Right kidney (tissue), 1 donor: Measurements from ENCODE around the gene RFX2.
"Not testable (repeated sequence)": the region's sequence is repeated elsewhere in the genome, so short reads cannot be mapped to it uniquely, and the experiment has no call there.

Experiments
- DNase-seq: peaks from one replicate; pipeline ENCODE4 v3.0.0-alpha.2; 2016

RFX2 gene

DNA sequence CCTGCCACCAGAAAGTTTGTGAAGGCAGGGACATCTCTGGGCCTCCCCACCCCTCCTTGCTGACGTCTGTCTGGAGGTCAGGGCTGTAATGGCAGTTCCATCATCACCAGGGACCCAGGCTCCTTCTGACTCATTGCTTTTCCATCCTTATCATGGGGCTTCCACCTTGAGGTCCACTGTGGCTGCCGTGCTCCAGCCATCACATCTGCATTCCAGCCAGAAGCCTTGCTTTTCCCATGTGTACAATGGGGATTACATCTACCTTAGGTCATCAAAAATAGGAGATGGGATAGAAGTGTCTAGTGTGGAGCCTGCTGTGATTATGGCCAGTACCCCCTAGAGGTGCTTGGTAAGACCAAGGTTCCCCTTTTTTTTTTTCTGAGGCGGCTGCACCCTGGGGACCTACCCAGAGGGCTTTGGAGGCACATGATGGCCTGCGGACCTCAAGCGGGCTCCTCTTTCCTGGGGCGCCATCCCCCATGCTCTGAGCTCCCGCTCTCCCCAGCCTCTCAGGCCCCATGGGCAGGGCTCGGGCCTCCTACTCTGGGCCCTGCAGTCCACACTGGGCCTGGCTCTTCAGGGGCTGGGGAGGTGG is 119.0 kb downstream of the RFX2 start:
- no peak for DNase-seq

DNA sequence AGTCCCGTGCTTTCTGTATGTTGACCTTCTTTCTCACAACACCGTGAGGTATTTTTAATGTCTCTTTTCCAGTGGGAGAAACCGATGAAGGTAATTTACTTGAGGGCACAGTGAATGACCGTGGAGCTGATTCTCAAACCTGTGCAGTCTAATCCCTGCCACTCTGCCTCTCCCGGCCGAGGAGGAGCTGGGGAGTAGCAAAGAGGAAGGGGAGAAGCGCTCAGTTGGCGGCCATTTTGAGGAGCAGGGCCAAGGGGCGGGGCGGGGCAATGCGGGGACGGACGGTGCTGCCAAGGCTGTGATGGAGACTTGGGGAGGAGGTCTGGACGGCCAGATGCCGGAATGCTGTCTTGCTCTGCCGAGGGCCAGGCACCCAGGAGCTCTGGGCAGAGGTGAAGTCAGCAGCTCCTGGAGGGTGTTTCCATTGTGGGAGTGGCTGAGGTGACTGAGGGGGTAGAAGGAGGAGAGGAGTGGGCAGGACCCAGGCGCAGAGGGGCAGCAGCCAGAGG is 120.0 kb downstream of the RFX2 start:
- DNase-seq = no peak

DNA sequence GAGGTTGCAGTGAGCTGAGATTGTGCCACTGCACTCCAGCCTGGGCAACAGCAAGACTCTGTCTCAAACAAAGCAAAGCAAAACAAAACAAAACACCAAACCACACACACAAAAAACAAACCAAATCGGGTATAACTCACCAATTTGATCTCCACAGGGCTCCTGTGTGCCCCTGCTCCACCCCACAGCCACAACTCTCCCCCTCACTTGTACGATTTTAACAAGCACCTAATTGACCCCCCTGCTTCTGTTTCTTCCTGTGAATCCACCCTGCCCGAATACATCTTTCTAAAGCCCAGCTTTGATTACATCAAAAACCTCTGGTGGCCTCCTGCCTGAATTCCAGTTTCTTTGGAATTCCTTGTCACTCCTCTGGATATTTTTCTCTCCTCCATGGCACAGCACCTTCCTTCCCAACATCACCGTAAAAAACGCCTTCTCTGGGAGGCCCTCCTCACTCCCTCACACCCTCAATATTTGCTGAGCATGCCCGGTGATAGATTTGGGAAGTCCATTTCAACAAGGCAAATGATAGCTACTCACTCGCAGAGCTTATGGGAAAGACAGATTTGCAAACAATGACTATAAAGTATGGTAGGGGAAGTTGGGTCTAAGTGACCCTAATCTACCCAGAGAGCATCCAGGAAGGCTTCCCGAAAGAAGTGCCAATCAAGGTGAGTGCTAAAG is 120.8 kb downstream of the RFX2 start:
- DNase-seq = no peak

DNA sequence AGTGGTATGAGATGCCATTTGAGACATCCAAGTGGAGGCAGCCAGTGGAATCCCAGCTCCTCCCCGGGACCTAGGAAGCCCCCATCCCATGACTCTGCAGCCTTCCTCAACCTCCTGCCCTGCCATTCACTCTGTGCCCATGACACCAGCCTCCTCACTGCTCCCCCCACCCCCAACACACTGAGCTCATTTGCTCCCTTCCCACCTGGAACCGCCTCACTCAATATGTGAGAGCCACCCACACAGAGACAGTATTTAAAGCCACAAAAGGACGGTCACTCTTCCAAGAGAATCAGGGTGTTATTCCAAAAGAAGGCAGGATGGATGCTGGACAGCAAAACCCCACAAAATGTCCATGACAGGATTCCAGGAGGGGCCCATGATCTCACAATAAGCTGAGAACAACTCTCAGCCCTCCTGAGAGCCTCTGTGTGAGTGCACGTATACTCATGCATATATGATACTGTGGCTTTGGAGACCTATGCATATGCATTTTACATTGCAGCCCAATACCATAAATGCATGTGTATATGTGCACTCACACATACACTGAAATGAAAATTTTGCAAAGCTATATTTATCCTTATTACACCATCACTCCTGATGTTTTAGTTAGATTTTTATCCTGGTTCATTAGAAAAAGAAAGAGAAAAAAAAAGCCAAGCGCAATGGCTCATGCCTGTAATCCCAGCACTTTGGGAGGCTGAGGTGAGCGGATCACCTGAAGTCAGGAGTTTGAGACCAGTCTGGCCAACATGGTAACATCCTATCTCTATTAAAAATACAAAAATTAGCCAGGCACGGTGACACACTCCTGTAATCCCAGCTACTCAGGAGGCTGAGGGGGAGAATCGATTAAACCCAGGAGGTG is 121.5 kb downstream of the RFX2 start:
- DNase-seq = no peak

DNA sequence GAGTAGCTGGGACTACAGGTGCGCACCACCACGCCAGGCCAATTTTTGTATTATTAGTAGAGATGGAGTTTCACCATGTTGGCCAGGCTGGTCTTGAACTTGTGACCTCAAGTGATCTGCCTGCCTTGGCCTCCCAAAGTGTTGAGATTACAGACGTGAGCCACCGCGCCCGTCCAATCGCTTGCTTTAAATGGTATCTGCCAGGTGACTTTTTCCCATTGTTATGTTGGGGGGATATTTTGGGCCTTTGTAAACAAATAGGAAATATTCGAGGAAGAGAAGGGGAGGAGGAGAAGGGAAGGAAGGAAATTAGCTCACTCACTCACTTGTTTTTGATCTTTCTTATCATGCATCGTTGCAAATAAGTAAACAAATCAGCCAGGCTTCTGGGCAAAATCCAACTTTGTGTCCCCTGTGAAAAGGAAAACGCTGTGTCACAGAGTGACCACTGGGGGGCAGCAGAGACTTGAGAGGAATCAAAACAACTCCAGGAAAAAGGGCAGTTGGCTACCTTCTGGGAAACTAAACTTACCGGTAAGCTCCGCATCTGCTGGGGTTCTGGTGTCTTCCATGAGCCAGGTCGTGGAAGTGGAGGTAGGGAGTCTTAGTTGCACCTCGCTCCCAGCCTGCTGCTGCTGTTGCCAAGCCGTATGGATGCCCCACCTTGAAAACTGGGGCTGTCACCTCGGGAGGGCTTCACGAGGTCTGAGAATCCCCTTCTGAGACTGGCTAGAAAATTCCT is 123.1 kb downstream of the RFX2 start:
- peak; percentile 57 for DNase-seq

DNA sequence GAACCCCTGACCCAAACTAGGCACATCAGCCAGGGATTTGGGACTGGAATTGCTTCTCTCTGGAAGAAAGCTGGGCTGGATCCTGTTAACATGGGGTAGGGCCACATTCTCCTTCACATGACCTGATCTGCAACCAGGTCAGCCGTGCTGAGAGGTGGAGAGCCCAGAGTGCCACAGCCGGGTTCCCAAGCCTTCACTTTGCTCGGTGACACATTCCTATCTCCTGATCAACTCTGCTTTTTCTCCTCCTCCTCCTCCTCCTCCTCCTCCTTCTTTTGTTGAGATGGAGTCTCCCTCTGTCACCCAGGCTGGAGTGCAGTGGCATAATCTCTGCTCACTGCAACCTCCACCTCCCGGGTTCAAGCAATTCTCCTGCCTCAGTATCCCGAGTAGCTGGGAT is 124.5 kb downstream of the RFX2 start:
- not testable (repeated sequence) for DNase-seq

DNA sequence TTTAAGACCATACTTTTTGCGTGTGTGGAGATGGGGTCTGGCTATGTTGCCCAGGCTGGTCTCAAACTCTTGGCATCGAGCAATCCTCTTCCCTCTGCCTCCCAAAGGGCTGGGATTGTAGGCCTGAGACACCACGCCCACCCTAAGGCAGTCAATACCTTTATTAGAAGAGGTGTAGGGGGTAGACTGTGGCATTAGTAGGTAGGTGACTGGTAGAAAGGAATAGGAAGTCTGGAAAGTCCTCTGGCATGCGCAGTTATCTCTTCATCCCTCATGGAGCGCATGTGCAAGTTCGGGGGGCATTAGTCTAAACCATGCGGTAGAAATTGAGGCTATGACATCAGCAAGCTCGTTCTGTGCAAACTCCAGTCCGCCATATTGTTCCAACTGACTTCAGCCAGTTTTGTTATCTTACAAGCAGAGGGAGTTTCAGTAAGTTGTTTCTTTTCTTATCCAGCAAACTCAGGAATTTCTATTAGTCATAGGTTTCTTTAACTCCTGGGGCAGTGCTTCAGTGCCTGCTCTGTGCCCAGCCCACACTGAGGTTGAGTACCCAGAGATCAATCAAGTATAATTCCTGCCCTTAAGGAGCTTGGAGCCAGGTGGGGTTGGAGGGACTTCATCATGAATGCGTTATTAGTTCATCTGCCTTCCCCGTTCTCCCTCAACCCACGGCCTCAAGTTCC is 125.1 kb downstream of the RFX2 start:
- no peak for DNase-seq

DNA sequence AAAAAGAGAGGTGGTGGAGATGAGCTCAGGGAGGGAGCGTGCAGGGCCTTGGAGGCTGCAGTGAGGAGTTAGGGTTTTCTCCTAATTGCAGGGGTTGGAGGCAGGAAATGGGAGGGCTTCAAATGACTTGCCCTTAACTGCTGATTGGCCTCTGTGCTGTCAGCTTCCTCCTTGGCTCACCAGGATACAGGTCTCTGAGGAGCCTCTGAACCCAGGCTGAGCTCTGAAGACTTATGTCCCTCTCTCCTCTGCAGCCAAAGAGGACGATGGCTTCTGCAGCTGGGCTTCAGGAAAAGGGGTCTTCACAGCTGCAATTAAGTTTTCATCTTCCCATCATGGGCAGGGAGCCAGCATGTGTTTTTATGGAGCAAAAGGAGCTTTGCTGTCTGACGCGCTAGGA is 125.7 kb downstream of the RFX2 start:
- DNase-seq = no peak

DNA sequence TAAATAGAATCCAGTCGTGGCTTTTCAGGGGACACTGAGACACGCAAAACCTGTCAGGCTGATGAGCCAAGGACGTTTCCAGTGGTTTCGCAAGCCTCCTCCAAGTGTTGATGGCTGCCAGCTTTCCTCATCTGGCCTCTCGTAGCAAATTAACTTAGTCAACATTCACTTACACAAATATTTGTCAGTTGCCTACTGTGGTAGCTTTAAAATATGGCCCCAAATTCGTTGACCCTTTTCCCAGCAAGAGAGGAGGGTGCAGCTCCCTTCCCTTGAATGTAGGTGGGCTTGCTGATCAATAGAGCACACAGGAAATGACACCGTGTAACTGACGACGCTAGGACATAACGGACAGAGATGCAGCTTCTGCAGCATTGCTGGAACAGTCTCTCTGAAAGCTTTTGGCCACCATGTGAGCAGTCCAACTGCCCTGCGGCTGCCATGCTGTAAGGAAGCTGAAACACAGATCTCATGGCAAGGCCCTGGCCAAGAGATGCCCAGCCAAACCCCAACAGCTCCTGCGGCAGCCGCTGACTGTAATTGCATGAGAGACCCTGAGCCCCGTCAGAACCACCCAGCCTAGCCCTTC is 126.8 kb downstream of the RFX2 start:
- no peak for DNase-seq

DNA sequence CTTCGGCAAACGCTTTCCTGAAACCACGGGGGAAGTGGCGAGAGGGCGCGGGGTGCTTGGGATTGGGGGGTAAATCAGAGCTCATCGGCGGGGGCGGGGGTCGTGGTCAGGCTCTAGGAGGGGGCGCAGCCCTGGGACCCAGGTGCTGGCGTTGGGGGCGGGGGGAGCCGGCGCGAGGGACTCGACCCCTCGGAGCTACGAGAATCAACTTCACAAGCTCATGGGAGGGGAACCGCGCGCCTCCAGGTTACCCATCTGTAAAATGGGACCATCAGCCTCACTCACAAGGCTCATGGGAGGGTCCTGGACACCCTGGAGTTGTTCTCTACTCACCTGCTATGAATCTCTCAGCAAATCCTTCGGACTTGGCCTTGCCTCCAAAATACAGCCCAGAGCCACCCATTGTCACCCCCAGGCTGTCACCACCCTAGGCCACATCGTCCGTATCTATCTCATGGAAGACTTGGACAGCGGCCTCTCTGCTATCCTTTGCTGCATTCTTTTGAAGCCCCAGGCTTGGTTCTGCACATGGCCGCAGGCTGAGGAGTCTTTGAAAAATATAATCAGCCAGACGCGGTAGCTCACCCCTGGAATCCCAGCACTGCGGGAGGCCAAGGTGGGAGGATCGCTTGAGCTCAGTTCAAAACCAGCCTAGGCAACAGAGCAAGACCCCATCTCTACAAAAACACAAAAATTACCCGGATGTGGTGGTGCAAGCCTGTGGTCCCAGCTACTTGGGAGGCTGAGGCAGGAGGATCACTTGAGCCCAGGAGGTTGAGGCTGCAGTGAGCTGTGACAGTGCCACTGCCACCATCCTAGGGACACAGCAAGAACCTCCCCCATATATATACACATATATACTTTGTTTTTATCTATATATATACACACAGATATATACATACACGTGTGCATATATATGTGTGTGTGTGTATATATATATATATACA is 131.4 kb downstream of the RFX2 start:
- no peak for DNase-seq

DNA sequence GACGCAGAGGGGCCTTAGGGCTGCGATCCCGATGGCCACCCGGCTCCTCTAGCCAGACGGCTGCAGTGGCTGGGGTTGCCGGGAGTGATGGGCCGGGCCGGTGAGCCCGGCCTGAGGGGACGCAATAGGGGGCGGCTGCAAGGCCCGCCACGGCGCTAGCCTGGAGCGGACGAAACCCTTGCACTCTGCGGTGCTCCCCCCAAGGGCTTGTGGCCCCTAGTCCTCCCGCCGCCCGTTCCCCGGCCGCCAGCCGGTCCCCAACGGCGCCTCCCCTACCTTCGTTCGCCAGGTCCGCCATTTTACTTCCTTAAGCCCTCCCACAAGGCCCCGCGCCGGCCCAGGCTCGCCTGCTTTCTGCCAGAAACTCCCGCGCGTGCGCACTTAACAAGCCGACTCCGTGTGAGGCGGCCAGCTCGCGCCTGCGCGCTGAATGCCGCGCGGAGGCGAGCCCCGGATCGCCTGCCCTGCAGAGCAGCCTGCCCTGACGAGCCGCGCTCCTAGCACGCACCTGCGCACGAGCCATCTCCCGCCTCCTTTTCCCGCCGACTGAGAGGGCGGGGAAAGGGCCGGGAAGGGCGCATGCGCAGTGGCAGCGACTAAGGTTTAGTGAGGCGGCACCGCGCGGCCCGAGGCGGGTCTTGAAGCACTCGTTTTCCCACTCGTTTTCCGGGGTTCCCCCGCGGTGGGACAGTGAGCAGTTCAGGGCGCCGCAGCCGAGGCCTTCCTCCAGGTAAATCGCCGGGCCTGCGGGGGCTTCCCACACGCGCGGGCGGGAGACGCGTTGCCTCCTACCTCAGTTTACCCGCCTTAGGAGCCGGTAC is 132.3 kb downstream of the RFX2 start, which contains the start of gene RANBP3:
RANBP3 (minus strand) TSS at position 356 of the 821 bp plus-strand sequence; CDS start at position 298, 58 bp downstream.
- peak; percentile 91 for DNase-seq

DNA sequence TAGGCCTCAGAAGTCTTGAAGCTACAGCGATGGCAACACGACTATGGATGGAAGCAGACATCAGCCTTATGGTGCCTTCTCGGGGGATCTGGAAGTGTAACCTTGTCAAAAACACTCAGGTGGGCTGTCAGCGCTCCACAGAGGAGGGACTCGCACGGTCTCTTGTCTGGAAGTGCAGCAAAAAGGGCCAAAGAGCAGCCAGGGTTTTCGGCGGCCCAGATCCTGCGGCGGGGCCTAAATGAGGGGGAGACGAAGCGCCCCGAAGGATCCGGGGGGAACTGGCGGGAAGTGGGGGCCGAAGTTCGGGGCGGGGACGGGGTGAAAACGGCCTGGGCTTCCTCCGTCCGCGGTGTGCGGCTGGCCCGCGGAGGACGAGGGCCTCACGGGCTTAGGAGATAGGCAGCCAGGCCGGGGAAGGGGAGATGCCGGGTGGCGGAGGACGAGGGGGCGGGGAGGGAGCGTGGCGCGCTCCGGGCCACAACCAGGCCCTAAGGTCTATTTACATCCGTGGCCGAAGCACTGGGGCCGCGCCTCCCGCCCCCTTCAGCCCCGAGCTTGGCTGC is 133.0 kb downstream of the RFX2 start:
- no peak for DNase-seq

DNA sequence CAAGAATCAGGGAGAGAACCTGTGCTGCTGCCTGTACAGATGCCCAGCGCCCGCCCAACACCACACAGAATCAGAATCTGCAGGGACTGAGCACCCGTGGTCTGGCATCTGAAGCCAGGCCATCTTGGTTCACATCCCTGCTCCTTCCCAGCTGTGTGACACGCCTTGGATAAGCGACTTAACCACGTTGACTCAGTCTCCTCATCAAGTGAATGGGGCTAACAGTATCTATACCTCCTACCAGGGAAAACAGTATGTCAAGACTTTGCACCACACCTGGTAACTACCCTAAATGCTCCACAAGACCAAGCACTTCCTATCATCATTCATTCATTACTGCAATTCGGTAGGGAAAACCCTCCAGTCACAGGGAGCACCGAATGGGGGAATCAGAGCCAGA is 133.5 kb downstream of the RFX2 start:
- no peak for DNase-seq

DNA sequence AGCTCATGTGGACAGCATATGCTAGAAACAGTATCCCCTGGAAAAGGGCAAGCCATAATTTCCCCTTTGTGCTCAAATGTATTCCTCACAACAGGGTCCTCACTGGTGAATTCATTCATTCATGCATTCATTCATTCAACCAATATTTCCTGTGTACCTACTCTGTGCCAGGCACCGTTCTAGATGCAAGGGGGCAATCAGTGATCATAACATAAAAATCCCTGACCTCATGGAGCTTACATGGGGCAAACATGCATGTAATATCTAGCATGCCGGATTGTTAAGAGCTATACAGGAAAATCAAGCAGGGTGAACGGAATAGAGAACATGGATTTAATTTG is 134.9 kb downstream of the RFX2 start:
- DNase-seq = no peak

DNA sequence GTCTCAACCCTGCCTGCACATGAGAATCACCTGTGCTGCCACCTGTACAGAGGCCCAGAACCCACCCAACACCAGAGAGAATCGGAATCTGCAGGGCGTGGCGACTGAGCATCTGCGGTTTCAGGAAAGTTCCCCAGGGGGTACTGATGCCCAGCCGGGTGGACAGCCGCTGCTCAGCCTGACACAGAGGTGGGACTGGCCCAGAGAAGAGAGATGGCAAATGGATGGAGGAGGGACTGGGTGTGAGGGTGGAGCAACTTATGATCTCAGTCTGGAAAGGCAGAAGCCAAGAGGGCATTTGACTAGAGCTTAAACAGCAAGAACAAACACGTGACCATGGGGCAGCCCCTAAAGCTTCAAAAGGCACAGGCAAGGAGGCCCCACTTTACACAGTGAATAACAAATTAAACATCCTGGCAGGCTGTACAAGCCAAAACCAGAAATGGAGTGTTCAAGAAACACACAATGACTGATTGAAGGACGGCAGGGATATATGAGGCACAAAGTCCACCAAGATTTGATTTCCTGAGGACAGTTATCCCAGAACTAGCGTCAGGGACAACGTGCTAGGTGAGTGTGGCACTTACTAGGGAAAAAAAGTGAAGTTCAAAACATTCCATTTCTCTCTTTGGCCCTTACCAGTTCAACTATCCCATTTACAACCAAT is 135.4 kb downstream of the RFX2 start:
- DNase-seq = no peak

DNA sequence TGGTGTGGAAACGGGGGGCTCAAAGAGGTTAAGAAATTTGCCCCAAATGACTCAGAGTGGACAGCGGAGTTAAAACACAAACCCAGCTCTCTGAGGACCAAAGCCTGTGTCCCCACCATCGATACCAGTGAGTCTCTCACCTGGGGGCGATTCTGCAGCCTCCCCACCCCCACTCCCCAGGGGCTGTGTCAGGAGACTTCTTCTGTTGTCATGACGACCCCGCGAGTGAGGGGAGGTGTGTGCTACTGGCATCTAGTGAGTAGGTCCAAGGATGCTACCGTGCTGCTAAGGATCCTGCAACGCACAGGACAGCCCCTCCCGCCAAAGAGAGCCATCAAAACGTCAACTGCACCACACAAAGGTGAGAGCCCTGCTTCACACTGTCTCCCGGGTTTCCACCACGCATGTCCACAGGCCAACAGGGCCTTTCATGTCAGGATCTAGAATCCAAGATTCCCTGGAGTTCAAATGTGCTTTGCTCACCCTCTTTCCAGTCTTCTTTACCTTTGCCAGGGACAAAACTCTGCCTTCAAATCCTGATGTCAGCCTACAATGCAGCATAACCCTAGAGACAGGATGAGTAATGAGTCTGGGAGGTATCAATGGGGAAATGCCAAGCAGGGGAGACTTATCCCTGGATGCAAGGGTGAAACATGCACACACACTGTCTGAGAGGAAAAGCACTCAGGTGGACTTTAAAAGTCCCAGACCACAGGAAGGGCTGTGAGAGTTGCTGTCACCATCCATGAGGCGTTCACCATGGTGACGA is 136.2 kb downstream of the RFX2 start:
- no peak for DNase-seq

DNA sequence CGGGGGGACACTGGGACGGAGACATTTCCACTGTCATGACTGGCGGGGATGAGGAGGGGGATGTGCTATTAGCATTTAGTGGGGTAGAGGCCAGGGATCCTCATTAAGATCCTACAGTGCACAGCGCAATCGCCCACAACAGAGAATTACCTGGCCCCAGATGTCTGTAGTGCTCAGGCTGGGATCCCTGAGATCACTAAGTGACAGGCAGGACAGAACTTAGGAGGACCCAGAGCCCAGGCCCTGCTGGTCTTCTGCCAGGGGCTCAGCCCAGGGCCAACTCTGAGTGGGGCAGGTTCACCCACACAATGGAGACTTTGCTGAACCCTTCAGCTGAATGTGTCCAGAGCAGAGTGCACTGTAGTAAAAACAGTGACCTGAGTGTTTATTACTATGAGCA is 136.9 kb downstream of the RFX2 start:
- no peak for DNase-seq

DNA sequence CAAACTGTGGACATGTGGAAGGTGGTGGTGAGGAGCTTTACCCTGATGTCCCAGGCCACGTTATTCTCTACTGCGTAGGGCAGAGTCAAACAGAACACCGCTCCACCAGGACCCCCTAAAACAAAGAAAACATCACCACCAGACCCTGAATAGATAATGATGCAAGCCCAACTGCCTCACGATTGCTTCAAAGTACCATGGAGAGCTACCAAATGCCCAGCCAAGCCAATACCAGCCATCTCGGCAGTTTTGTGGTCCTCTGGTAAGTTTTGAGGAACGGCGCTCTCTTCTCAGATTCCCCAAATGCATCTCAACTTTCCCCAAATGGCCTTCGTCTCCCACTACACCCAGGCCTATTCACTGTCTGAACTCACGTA is 138.0 kb downstream of the RFX2 start:
- no peak for DNase-seq
